K562 (cell line): ENCODE data around the gene CCDC97. TPM values are rescaled to one million over a fixed set of nuclear protein-coding genes. Genes with fewer than 3 reads are reported as not detected.

Experiments used
- BCOR ChIP-seq: fragments of 450-650 bp; IDR thresholded peaks from 2 replicates; pipeline ENCODE4 v1.6.1; 2016
- CBX3 ChIP-seq, 2 experiments: IDR thresholded peaks; 1 replicate in 1 of 2; 2 replicates in 1 of 2; pipeline ENCODE4 v1.6.1; 2012; ENCODE audit warnings: inconsistent platforms in 2 of 2, low read length in 2 of 2, borderline replicate concordance in 1 of 2, control low read depth in 1 of 2
- ELK3 ChIP-seq: fragments of 450-650 bp; formaldehyde crosslinking; IDR thresholded peaks from 2 replicates; pipeline ENCODE4 v1.4.0; 2020; ENCODE audit warnings: mild to moderate bottlenecking
- EP300 ChIP-seq: IDR thresholded peaks from 2 replicates; pipeline ENCODE4 v1.6.1; 2012; ENCODE audit warnings: low read length, improper control_type of control experiment
- HDAC6 ChIP-seq: IDR thresholded peaks from 2 replicates; pipeline ENCODE4 v1.6.1; 2012; ENCODE audit warnings: low read depth, mild to moderate bottlenecking, control low read depth, inconsistent platforms, low read length, moderate library complexity
- HNRNPLL ChIP-seq: fragments of 200-400 bp; formaldehyde crosslinking; IDR thresholded peaks from 2 replicates; pipeline ENCODE4 v1.6.1; 2017; ENCODE audit warnings: low read length, low read depth, mild to moderate bottlenecking; ENCODE audit not compliant: poor library complexity, severe bottlenecking
- HNRNPUL1 ChIP-seq: fragments of 200-400 bp; formaldehyde crosslinking; IDR thresholded peaks from 2 replicates; pipeline ENCODE4 v1.6.1; 2017; ENCODE audit warnings: low read length
- MLX ChIP-seq, 2 experiments: fragments of 450-650 bp in 1 of 2; sonication (generic) in 1 of 2; formaldehyde crosslinking; conservative IDR thresholded peaks; 2 replicates each; pipeline versions ENCODE4 v1.4.0 to v1.8.1; 2020 to 2022; ENCODE audit warnings: mild to moderate bottlenecking in 1 of 2, missing genetic modification reagents in 1 of 2
- NFIC ChIP-seq: fragments of 450-650 bp; IDR thresholded peaks from 2 replicates; pipeline ENCODE4 v1.6.1; 2017; ENCODE audit warnings: mild to moderate bottlenecking, inconsistent platforms
- XRCC4 ChIP-seq: IDR thresholded peaks from one replicate; pipeline ENCODE4 v1.6.1; 2011; ENCODE audit not compliant: insufficient read depth, insufficient read length; ENCODE audit errors: extremely low read depth
- ZBTB11 ChIP-seq, 3 experiments: fragments of 200-800 bp in 1 of 3; fragments of 250-450 bp in 1 of 3; fragments of 450-650 bp in 1 of 3; sonication (Bioruptor Pico) in 1 of 3; sonication (Bioruptor generic) in 1 of 3; formaldehyde crosslinking in 1 of 3; IDR thresholded peaks; 2 replicates each; pipeline versions ENCODE4 v1.6.1 to v1.8.0; 2016 to 2022; ENCODE audit warnings: mild to moderate bottlenecking in 2 of 3, missing genetic modification characterization in 2 of 3, missing compliant biosample characterization in 1 of 3, moderate library complexity in 1 of 3
- polyA plus RNA-seq, 8 experiments: library from polyadenylated mRNA; depleted of rRNA in 4 of 8; stranded (reverse) in 5 of 8; unstranded in 3 of 8; fragments of >200 nt; fragmentation: Nextera tagmentation in 2 of 8; fragmentation: Illumina TruSeq in 1 of 8; extraction: Ambion mirVana in 2 of 8; extraction: Trizol in 1 of 8; gene quantifications; 2 replicates each; pipeline versions ENCODE4 v1.2.1 to v1.2.3, GENCODE V29; 2011 to 2014; ENCODE audit warnings: inconsistent platforms in 1 of 8, missing spikeins in 1 of 8
- total RNA-seq, 7 experiments: library from RNA; depleted of rRNA in 6 of 7; stranded (reverse); fragments of >200 nt in 6 of 7; fragmentation: Illumina TruSeq in 2 of 7; extraction: Trizol in 2 of 7; gene quantifications; 2 replicates each; pipeline versions ENCODE4 v1.2.1 to v1.2.3, GENCODE V29; 2011 to 2021; ENCODE audit warnings: low replicate concordance in 1 of 7
- TF ChIP-seq, protein P1 (sequence below): fragments of 450-650 bp; IDR thresholded peaks from 2 replicates; pipeline ENCODE4 v1.6.1; 2016; ENCODE audit warnings: low read depth

The CCDC97 gene
- total and polyA plus RNA-seq, 9 of the 15 experiments (the other 6 are each of a cell fraction or from before 2014, with no cell fraction given): 0.60 to 16.5 (median 7.0) TPM

- TF ChIP-seq ZBTB11 (CRISPR knock-in tag; IDR thresholded peaks at IDR 0.05) (peak in 1 of 3 experiments; percentile 62; a peak in 2 of 6 replicates), MLX (CRISPR knock-in tag; conservative IDR thresholded peaks at IDR 0.05) (no peak), HNRNPUL1 (no peak), BCOR (peak; percentile 93), XRCC4 (no peak), ELK3 (no peak), HNRNPLL (no peak), EP300 (peak; percentile 4; the same call in 1 of the 2 replicates), CBX3 (IDR thresholded peaks at IDR 0.05; ENCODE audit: borderline replicate concordance in 1 of 2, low read length in 2 of 2) (peak in 1 of 2 experiments; percentile 29; a peak in 1 of 3 replicates), HDAC6 (no peak), NFIC (no peak)
- TF ChIP-seq, protein P1, sequence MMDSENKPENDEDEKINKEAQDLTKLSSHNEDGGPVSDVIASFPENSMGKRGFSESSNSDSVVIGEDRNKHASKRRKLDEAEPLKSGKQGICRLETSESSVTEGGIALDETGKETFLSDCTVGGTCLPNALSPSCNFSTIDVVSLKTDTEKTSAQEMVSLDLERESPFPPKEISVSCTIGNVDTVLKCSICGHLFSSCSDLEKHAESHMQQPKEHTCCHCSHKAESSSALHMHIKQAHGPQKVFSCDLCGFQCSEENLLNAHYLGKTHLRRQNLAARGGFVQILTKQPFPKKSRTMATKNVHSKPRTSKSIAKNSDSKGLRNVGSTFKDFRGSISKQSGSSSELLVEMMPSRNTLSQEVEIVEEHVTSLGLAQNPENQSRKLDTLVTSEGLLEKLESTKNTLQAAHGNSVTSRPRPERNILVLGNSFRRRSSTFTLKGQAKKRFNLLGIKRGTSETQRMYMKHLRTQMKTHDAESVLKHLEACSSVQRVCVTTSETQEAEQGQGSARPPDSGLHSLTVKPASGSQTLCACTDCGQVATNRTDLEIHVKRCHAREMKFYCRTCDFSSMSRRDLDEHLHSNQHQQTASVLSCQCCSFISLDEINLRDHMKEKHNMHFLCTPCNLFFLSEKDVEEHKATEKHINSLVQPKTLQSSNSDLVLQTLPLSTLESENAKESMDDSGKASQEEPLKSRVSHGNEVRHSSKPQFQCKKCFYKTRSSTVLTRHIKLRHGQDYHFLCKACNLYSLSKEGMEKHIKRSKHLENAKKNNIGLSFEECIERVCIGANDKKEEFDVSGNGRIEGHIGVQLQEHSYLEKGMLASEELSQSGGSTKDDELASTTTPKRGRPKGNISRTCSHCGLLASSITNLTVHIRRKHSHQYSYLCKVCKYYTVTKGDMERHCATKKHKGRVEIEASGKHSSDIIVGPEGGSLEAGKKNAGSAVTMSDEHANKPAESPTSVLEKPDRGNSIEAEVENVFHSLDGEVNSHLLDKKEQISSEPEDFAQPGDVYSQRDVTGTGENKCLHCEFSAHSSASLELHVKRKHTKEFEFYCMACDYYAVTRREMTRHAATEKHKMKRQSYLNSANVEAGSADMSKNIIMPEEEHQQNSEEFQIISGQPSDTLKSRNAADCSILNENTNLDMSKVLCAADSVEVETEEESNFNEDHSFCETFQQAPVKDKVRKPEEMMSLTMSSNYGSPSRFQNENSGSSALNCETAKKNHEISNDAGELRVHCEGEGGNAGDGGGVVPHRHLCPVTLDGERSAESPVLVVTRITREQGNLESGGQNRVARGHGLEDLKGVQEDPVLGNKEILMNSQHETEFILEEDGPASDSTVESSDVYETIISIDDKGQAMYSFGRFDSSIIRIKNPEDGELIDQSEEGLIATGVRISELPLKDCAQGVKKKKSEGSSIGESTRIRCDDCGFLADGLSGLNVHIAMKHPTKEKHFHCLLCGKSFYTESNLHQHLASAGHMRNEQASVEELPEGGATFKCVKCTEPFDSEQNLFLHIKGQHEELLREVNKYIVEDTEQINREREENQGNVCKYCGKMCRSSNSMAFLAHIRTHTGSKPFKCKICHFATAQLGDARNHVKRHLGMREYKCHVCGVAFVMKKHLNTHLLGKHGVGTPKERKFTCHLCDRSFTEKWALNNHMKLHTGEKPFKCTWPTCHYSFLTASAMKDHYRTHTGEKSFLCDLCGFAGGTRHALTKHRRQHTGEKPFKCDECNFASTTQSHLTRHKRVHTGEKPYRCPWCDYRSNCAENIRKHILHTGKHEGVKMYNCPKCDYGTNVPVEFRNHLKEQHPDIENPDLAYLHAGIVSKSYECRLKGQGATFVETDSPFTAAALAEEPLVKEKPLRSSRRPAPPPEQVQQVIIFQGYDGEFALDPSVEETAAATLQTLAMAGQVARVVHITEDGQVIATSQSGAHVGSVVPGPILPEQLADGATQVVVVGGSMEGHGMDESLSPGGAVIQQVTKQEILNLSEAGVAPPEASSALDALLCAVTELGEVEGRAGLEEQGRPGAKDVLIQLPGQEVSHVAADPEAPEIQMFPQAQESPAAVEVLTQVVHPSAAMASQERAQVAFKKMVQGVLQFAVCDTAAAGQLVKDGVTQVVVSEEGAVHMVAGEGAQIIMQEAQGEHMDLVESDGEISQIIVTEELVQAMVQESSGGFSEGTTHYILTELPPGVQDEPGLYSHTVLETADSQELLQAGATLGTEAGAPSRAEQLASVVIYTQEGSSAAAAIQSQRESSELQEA: peak; percentile 62; the same call in 1 of the 2 replicates
Measured at GRCh38 chr19:41364524-41365391, 54.8 kb downstream of the CCDC97 start (continued).
